HEK293 (cell line): Measurements from ENCODE around the gene GABRA1.

ENCODE experiments used
- FEZF1 ChIP-seq: fragments of 450-650 bp; formaldehyde crosslinking; IDR thresholded peaks from 2 replicates; pipeline ENCODE4 v1.5.1; 2016; ENCODE audit warnings: missing biosample characterization, missing genetic modification characterization
- TRIM28 ChIP-seq: IDR thresholded peaks from 2 replicates; pipeline ENCODE4 v1.6.1; 2011; ENCODE audit warnings: low read length, control low read depth, borderline replicate concordance
- ZBTB8A ChIP-seq: fragments of 450-650 bp; formaldehyde crosslinking; IDR thresholded peaks from 2 replicates; pipeline ENCODE4 v1.5.1; 2016; ENCODE audit warnings: missing biosample characterization, missing genetic modification characterization
- ZNF629 ChIP-seq: fragments of 450-650 bp; formaldehyde crosslinking; IDR thresholded peaks from 2 replicates; pipeline ENCODE4 v1.5.1; 2017; ENCODE audit warnings: missing biosample characterization, missing genetic modification characterization
- TF ChIP-seq, protein P1 (sequence below): fragments of 450-650 bp; formaldehyde crosslinking; IDR thresholded peaks from 2 replicates; pipeline ENCODE4 v1.5.1; 2016; ENCODE audit warnings: missing biosample characterization, missing genetic modification characterization
- TF ChIP-seq, protein P2 (sequence below): IDR thresholded peaks from 2 replicates; pipeline ENCODE4 v1.6.1; 2011; ENCODE audit warnings: mild to moderate bottlenecking, low read depth, low read length, borderline replicate concordance

DNA sequence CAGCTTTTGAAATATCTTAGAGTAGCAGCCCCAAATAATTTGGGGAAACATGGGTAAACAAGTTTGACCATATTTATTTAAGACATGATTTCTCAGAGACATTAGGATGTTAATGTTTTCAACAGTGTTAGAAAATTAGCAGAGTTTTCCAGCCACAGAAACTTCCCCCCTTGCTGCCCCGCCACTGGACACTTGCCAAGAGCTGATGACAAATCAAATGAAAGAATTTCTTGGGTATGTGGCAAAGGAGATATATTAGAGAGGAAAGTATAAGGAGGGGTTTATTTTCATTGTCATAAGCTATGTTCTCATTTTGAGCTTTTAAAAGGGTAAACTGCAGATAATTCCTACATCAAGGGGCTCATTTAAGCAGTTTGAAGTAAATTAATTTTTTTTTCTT is 15.9 kb downstream of the GABRA1 start:
- TF ChIP-seq, protein P1, sequence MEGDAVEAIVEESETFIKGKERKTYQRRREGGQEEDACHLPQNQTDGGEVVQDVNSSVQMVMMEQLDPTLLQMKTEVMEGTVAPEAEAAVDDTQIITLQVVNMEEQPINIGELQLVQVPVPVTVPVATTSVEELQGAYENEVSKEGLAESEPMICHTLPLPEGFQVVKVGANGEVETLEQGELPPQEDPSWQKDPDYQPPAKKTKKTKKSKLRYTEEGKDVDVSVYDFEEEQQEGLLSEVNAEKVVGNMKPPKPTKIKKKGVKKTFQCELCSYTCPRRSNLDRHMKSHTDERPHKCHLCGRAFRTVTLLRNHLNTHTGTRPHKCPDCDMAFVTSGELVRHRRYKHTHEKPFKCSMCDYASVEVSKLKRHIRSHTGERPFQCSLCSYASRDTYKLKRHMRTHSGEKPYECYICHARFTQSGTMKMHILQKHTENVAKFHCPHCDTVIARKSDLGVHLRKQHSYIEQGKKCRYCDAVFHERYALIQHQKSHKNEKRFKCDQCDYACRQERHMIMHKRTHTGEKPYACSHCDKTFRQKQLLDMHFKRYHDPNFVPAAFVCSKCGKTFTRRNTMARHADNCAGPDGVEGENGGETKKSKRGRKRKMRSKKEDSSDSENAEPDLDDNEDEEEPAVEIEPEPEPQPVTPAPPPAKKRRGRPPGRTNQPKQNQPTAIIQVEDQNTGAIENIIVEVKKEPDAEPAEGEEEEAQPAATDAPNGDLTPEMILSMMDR (tag by site-specific recombination) = no peak
- TF ChIP-seq ZNF629 (tag by site-specific recombination) (no peak), ZBTB8A (tag by site-specific recombination) (no peak), FEZF1 (tag by site-specific recombination) (no peak), TRIM28 (no peak)
- TF ChIP-seq, protein P2, sequence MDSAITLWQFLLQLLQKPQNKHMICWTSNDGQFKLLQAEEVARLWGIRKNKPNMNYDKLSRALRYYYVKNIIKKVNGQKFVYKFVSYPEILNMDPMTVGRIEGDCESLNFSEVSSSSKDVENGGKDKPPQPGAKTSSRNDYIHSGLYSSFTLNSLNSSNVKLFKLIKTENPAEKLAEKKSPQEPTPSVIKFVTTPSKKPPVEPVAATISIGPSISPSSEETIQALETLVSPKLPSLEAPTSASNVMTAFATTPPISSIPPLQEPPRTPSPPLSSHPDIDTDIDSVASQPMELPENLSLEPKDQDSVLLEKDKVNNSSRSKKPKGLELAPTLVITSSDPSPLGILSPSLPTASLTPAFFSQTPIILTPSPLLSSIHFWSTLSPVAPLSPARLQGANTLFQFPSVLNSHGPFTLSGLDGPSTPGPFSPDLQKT = no peak
